ENCODE data around the gene DCBLD1. TPM values are rescaled to one million over a fixed set of nuclear protein-coding genes. Genes with fewer than 3 reads are reported as not detected.
"Not testable (repeated sequence)": the region's sequence is repeated elsewhere in the genome, so short reads cannot be mapped to it uniquely, and the experiment has no call there.

Gene DCBLD1
- total RNA-seq, 2 experiments from 2014 or later = 4.5 to 4.9 TPM

- POLR2A ChIA-PET = no interaction called here
- CTCF ChIA-PET = interaction anchor here (1.1 kb wide), 1 partner anchor 15 kb away, joined by 3 read pairs; no protein-coding TSS in a partner anchor
These were observed 14.6 kb upstream of the DCBLD1 start for GRCh38 chr6:117467876-117468275.

DNA sequence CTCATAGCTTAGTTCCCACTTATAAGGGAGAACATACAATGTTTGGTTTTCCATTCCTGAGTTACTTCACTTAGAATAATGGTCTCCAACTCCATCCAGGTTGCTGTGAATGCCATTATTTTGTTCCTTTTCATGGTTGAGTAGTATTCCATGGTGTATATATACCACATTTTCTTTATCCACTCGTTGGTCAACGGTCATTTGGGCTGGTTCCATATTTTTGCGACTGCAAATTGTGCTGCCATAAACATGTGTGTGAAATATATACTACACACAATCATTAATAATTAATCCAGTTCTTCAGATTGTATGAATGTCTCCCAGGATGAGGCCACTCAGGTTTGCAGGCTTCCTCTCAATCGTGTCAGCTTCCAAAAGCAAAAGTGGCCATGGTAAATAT is 13.9 kb upstream of the DCBLD1 start:
- CTCF ChIA-PET, POLR2A ChIA-PET: not testable (repeated sequence)

- CTCF ChIA-PET = no interaction called here
- POLR2A ChIA-PET = no interaction called here
These were observed 13.1 kb upstream of the DCBLD1 start for GRCh38 chr6:117469356-117469755.

DNA sequence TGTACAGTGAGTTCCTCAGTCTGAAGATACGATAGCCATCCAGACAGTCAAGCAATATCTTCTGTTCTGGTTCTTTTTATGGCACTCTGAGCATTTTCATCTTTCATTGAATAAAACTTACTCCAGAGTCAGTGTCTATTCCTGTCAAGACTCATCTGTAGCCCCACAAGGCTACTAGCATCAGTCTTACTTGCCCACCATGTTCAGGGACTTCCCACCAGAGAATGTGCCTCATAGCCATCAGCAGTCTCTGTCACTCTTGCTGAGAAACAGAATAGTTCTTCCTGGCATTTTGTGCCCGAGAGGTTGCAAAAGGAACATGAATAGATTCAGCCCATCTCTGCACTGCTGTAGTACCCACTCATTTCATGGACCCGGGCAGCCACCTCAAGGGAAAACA is 12.7 kb upstream of the DCBLD1 start:
- CTCF ChIA-PET = no interaction called here

DNA sequence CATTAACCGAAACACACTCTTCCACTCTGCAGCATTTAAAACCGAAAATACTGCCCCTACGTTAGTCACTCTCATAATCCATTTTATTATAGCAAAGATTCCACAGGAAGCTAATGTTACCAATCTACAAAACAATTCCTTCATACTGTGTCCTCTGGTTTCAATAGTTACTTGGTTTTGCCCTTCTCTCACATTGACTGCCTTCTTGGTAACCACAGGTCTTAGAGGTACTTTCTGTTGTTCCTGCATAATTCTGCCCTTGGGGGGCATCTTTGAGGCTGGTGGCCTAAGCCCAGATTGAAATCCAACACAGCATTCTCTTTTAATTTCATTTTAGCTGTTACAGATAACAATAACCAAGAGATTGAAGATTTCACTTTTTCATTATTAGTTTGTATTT is 9.8 kb upstream of the DCBLD1 start:
- ChIA-PET POLR2A (no interaction called here), CTCF (interaction anchor here (1.4 kb wide), 1 partner anchor 23 kb away, joined by 5 read pairs; no protein-coding TSS in a partner anchor)

More for the DNA sequence above, 12.7 kb upstream of the DCBLD1 start:
- POLR2A ChIA-PET = no interaction called here

GRCh38 chr6:117473401-117473800 is 9.1 kb upstream of the DCBLD1 start:
- CTCF ChIA-PET = no interaction called here
- POLR2A ChIA-PET = no interaction called here

DNA sequence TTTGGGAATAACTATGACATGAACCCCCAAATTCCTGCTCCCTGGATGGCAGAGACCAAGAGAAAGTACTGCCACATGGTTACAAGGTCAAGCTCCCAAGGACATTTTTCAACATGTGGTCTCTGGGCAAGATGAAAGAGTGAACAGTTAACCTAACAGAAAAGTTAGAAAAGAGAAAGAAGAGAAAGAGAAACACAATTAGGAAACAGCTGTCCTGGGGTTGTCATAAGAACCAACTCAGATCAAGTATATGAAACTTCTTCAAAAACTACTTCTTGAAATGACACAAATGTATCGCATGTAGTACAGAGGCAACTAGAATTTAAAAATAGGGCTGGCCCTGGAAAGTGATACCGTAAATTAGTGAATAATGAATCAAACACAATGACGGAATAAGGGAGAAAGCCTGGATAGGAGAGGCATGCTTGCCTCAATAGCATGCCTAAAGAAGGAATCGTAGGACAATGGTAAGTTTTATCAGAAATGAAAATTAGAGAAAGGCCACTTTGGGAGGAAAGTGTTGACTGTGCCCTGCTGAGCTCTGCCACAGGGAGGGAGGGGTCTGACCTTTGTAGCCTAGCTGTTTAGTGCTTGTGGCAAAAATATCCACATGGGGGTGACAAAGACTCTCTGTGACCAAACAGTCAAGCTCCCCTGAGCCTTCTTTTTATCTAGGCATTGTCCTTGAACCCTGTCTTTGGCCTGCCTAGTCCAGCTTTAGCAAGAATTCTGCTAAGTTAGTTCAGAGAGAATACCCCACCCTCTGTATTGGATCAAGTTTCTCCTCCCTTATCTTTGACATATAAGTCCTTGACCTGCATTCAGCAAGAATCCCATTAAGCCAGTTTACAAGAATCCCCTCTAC is 4.3 kb upstream of the DCBLD1 start:
- ChIA-PET POLR2A (no interaction called here), CTCF (interaction anchor here (0.7 kb wide), 2 partner anchors 26 to 76 kb away, joined by 3 read pairs; no protein-coding TSS in a partner anchor)

- ChIA-PET POLR2A (no interaction called here), CTCF (no interaction called here)
These were observed 3.6 kb upstream of the DCBLD1 start for GRCh38 chr6:117478853-117479231.

DNA sequence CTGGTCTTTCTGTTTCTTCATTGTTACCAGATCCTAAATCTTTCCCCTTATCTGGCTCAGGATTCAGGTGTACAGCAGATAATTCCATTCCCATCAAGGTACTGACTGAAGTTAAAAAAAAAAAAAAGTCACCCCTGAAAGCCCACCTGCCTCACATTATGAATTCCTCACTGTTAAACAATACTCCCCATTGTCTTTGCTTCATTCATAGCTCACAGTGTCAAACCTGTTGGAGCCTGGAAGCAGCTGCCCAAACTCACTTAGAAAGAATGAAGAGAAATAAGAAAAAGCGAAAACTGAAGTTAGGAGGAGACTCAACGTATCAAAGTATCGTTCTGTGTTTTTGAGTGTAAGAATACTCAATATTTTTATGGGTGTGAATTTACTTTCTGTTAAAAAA is 1.8 kb upstream of the DCBLD1 start:
- CTCF ChIA-PET = interaction anchor here (0.7 to 1.8 kb wide), 3 partner anchors 31 to 1630 kb away, joined by 3 to 6 read pairs (median 3); no protein-coding TSS in a partner anchor
- POLR2A ChIA-PET = no interaction called here

DNA sequence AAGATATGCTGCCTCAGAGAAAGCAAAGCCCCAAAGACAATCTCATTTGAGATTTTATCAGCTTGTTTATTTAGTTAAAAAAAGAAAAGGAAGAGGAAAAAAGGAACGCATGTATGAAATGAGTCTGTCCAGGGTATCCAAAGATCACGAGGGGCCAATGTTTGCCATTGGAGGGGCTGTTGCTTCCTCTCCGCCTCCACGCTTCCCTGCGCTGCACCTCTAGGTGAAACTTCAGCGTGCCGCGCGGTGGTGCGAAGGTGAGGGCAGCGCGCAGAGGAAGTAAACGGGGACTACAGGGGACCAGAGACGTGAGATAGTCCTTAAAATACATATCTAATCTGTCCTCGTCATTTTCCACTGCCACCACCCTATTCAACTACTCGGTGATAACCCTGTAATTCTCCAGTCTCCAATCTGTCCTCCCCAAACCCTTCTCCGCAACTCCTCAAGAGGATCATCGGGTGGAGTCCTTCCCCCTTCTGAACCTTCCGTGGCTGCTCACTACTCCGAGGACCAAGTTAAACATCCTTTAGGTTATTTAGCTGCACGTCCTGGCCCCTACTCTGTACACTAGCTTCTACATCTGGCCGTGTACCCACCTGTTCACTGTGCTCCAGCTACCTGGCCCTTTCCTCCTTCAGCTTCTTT is 1.1 kb upstream of the DCBLD1 start:
- ChIA-PET POLR2A (interaction anchor here (1.0 to 2.8 kb wide), 2 partner anchors 67 to 121 kb away, joined by 3 to 15 read pairs; partner anchors contain the start of gene GOPC), CTCF (interaction anchor here (0.7 to 1.8 kb wide), 4 partner anchors 32 to 1629 kb away, joined by 3 to 6 read pairs (median 3); no protein-coding TSS in a partner anchor)

DNA sequence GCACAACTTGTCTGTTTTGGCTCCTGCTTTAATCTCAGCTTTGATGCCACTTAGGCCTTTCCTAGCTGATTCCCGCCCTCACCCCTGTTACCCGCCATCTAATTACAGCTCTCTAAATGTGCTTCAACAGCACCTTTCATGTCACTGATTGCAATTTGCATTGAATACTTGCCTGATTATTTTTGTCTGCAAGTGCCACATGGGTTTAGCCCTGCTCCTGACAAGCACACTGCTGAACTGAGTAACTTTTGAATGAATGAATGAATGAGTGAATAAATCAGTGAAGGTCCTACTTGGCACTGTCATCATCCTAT is 591 bp upstream of the DCBLD1 start:
- ChIA-PET POLR2A (interaction anchor here (1.0 to 2.8 kb wide), 2 partner anchors 67 to 120 kb away, joined by 3 to 15 read pairs; partner anchors contain the start of gene GOPC), CTCF (interaction anchor here (1.1 to 1.8 kb wide), 2 partner anchors 64 to 74 kb away, joined by 3 to 6 read pairs; no protein-coding TSS in a partner anchor)

GRCh38 chr6:117483004-117483644 is 650 bp downstream of the DCBLD1 start:
- POLR2A ChIA-PET = interaction anchor here (2.8 kb wide), 1 partner anchor 65 kb away, joined by 15 read pairs; no protein-coding TSS in a partner anchor

GRCh38 chr6:117483645-117484016 is 1.2 kb downstream of the DCBLD1 start:
- ChIA-PET POLR2A (interaction anchor here (0.6 to 2.8 kb wide), 2 partner anchors 65 to 1173 kb away, joined by 3 to 15 read pairs; no protein-coding TSS in a partner anchor), CTCF (interaction anchor here (1.0 to 1.4 kb wide), 4 partner anchors 9 to 120 kb away, joined by 3 read pairs; no protein-coding TSS in a partner anchor)

More at GRCh38 chr6:117483004-117483644, 650 bp downstream of the DCBLD1 start:
- CTCF ChIA-PET = interaction anchor here (1.0 to 1.4 kb wide), 4 partner anchors 10 to 120 kb away, joined by 3 read pairs; no protein-coding TSS in a partner anchor

GRCh38 chr6:117484052-117484646 is 1.7 kb downstream of the DCBLD1 start:
- POLR2A ChIA-PET = interaction anchor here (0.6 kb wide), 1 partner anchor 1172 kb away, joined by 3 read pairs; no protein-coding TSS in a partner anchor

GRCh38 chr6:117485433-117485832 is 3.0 kb downstream of the DCBLD1 start:
- POLR2A ChIA-PET = no interaction called here

More at GRCh38 chr6:117484052-117484646, 1.7 kb downstream of the DCBLD1 start:
- CTCF ChIA-PET = interaction anchor here (0.6 to 1.4 kb wide), 4 partner anchors 30 to 119 kb away, joined by 3 to 5 read pairs (median 3); no protein-coding TSS in a partner anchor

DNA sequence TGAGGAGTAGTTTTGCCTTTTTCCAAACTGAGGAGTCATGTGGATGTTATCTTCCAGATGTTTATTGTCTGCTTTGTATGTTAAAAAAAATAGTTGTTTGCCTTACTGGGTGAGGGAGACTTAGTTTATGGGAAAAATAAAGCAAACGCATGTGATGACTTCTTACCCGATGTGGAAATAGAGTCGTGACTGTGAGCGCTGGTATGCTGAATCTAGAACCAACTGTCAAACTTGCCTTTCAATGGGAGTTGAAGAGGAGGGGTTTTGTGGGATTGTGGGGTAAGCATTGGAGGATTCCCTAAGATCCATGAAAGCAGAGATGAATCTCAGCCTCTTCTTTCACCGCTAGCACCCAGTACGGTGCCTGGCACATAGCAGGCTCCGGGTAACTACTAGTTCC is 5.3 kb downstream of the DCBLD1 start:
- ChIA-PET CTCF (no interaction called here), POLR2A (no interaction called here)

More at GRCh38 chr6:117485433-117485832, 3.0 kb downstream of the DCBLD1 start:
- CTCF ChIA-PET = interaction anchor here (1.2 to 1.4 kb wide), 2 partner anchors 35 to 71 kb away, joined by 3 to 5 read pairs; no protein-coding TSS in a partner anchor

DNA sequence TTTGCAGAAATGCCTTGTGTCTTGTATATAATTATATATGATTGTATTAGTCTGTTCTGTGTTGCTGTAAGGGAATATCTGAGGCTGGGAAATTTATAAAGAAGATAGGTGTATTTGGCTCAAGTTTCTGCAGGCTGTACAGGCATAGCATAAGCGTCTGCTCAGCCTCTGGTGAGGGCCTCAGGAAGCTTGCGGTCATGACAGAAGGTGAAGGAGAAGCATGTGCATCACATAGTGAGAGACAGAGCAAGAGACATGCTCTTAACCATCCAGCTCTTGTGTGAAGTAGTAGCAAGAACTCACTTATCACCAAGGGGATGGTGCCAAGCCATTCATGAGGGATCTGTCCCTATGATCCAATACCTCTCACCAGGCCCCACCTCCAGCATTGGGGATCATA is 6.5 kb downstream of the DCBLD1 start:
- POLR2A ChIA-PET = no interaction called here
- CTCF ChIA-PET = no interaction called here

DNA sequence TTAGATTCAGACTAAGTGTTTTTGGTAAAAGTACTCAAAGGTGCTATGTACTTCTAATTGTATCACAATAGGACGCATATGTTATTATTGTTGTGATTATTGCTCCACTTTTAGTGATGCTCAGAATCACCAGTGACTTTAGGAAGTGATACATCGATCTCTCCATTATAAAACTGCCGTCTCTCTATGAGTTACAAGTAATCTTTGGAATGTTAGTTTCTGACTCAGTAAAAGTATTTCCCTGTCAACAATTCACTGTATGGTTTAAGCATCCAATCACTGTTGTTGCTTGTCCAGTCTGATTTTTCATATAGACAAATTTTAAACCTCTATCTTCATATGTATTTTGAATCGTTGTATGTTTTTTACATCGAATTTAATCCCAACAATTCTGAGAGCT is 9.4 kb downstream of the DCBLD1 start:
- CTCF ChIA-PET = no interaction called here
- POLR2A ChIA-PET = no interaction called here

- CTCF ChIA-PET = interaction anchor here (1.3 kb wide), 1 partner anchor 43 kb away, joined by 3 read pairs; no protein-coding TSS in a partner anchor
These were observed 11.0 kb downstream of the DCBLD1 start for GRCh38 chr6:117493470-117493869.

More at GRCh38 chr6:117493470-117493869, 11.0 kb downstream of the DCBLD1 start:
- POLR2A ChIA-PET = no interaction called here

Data from activated CD8-positive, alpha-beta memory T cell treated with anti-CD3 and anti-CD28 coated beads for 36 hours (primary cell).